WTC11 (cell line): Measurements from ENCODE around the gene DRGX. TPM values are rescaled to one million over a fixed set of nuclear protein-coding genes. Genes with fewer than 3 reads are reported as not detected.

Experiments used
- ATAC-seq: fragments of 200-7000 bp; cut with Tn5 transposase; 2 replicates; pipeline ENCODE4 v1.10.0; 2021; ENCODE audit warnings: mild to moderate bottlenecking, moderate library complexity
- CTCF ChIA-PET: fragments of 300-600 bp; sonication (Branson Sonifier 250); formaldehyde crosslinking; loops from one replicate; lab custom pipeline; 2021; ENCODE audit warnings: antibody characterized with exemption; lab: Charles Lee
- POLR2A ChIA-PET: fragments of 350-600 bp; sonication (Branson Sonifier 250); formaldehyde crosslinking; loops from one replicate; lab custom pipeline; 2021; ENCODE audit warnings: antibody characterized with exemption; lab: Charles Lee
- DNase-seq: peaks from one replicate; pipeline ENCODE4 v3.0.0; 2021; ENCODE audit warnings: low spot score
- H3K27ac Mint-ChIP-seq: 2 replicates; pipeline ENCODE4 v1.8.0; 2021; ENCODE audit warnings: mixed read lengths
- H3K27me3 Mint-ChIP-seq: 2 replicates; pipeline ENCODE4 v1.8.0; 2021; ENCODE audit warnings: low read depth, mild to moderate bottlenecking, moderate library complexity, mixed read lengths
- H3K36me3 Mint-ChIP-seq: 2 replicates; pipeline ENCODE4 v1.8.0; 2021; ENCODE audit warnings: mixed read lengths
- H3K4me1 Mint-ChIP-seq: 2 replicates; pipeline ENCODE4 v1.8.0; 2022; ENCODE audit warnings: mixed read lengths
- H3K4me3 Mint-ChIP-seq: 2 replicates; pipeline ENCODE4 v1.8.0; 2021; ENCODE audit warnings: mild to moderate bottlenecking, moderate library complexity, mixed read lengths
- H3K9me3 Mint-ChIP-seq: 2 replicates; pipeline ENCODE4 v1.8.0; 2021; ENCODE audit warnings: mixed read lengths
- FOXJ3 ChIP-seq: sonication (generic); formaldehyde crosslinking; IDR thresholded peaks from 2 replicates; pipeline ENCODE4 v1.9.0; 2021; ENCODE audit warnings: missing genetic modification reagents, mild to moderate bottlenecking, borderline replicate concordance
- JUN ChIP-seq: sonication (generic); formaldehyde crosslinking; IDR thresholded peaks from 2 replicates; pipeline ENCODE4 v1.8.0; 2023; ENCODE audit warnings: mild to moderate bottlenecking, missing genetic modification reagents
- NR1H2 ChIP-seq: sonication (generic); formaldehyde crosslinking; IDR thresholded peaks from 2 replicates; pipeline ENCODE4 v1.9.0; 2021; ENCODE audit warnings: mild to moderate bottlenecking, moderate library complexity, missing genetic modification reagents
- RORB ChIP-seq: fragments of 250-450 bp; sonication (Bioruptor Pico); IDR thresholded peaks from 2 replicates; pipeline ENCODE4 v1.9.0; 2021; ENCODE audit warnings: mild to moderate bottlenecking
- ZNF138 ChIP-seq: sonication (generic); formaldehyde crosslinking; conservative IDR thresholded peaks from 2 replicates; pipeline ENCODE4 v1.8.1; 2022; ENCODE audit warnings: mild to moderate bottlenecking, moderate library complexity, missing genetic modification reagents
- total RNA-seq: library from RNA; stranded (reverse); gene quantifications from 3 replicates; pipeline ENCODE4 v1.2.3, GENCODE V29; 2021
- TF ChIP-seq, protein P1 (sequence below): fragments of 250-450 bp; sonication (Bioruptor Pico); IDR thresholded peaks from 2 replicates; pipeline ENCODE4 v2.1.2; 2022; ENCODE audit warnings: mild to moderate bottlenecking, moderate library complexity
- TF ChIP-seq, protein P2 (sequence below): sonication (generic); formaldehyde crosslinking; IDR thresholded peaks from 2 replicates; pipeline ENCODE4 v1.8.0; 2022; ENCODE audit warnings: mild to moderate bottlenecking, missing genetic modification reagents

The DRGX gene
- total RNA-seq, 1 experiment from 2014 or later: not detected

DNA sequence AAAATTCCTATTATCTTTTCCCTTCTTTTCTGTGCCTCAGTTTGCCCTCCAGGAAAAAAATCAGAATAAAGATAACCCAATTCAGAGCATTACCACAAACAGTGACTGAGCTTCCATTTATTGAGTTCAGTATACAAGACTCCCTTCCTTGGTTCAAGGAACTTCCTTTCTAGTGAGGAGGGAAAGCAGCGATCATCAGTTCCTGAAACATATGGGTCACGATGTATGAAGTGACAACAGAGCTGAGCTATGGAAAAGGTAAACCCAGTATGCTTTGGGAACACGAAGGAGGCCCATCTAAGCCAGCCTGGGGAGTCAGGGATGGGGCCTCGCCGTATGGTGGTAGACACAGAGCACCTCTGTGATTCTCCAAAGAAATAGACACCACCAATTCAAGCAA lies 81.1 kb downstream of the DRGX start:
- no peaks in the 10 kb centered on the region for H3K4me1 Mint-ChIP-seq
- DNase-seq (no peak), ATAC-seq (no peak)
- no peaks in the 10 kb centered on the region for H3K27me3 Mint-ChIP-seq
- H3K4me3 Mint-ChIP-seq: no peak overlapping the region
- H3K36me3 Mint-ChIP-seq: no peaks in the 10 kb centered on the region
- CTCF ChIA-PET: no interaction called here
- POLR2A ChIA-PET: no interaction called here
- TF ChIP-seq, protein P1, sequence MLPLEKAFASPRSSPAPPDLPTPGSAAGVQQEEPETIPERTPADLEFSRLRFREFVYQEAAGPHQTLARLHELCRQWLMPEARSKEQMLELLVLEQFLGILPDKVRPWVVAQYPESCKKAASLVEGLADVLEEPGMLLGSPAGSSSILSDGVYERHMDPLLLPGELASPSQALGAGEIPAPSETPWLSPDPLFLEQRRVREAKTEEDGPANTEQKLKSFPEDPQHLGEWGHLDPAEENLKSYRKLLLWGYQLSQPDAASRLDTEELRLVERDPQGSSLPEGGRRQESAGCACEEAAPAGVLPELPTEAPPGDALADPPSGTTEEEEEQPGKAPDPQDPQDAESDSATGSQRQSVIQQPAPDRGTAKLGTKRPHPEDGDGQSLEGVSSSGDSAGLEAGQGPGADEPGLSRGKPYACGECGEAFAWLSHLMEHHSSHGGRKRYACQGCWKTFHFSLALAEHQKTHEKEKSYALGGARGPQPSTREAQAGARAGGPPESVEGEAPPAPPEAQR: no peak
- TF ChIP-seq FOXJ3 (CRISPR knock-in tag) (no peak), JUN (CRISPR knock-in tag) (no peak), ZNF138 (no peak), RORB (no peak), NR1H2 (CRISPR knock-in tag) (no peak)
- TF ChIP-seq, protein P2, sequence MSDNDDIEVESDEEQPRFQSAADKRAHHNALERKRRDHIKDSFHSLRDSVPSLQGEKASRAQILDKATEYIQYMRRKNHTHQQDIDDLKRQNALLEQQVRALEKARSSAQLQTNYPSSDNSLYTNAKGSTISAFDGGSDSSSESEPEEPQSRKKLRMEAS (CRISPR knock-in tag): no peak
- peaks cover 3% of the 10 kb centered on the region for H3K9me3 Mint-ChIP-seq
- H3K27ac Mint-ChIP-seq: no peak overlapping the region

Other genes with a start within 250 kb of the DRGX start
- gene TMEM273, start 207.7 kb downstream of the DRGX start, total RNA-seq: 0.09 to 0.39 TPM (median 0.27 TPM) in 3 replicates
- not detected in 3 replicates for gene C10orf71, start 96.9 kb downstream of the DRGX start, total RNA-seq
- 10.9 to 14.5 TPM (median 14.3 TPM) in 3 replicates for gene ERCC6, start 143.0 kb upstream of the DRGX start, total RNA-seq
- gene SLC18A3, start 214.2 kb upstream of the DRGX start, total RNA-seq: 0.07 to 0.13 TPM (median 0.09 TPM) in 3 replicates
- gene CHAT, start 217.9 kb upstream of the DRGX start, total RNA-seq: not detected in 3 replicates